RKO (cell line): ENCODE results near the gene TMEM128.
"Not testable (repeated sequence)": the region's sequence is repeated elsewhere in the genome, so short reads cannot be mapped to it uniquely, and the experiment has no call there.

Experiments
- DNase-seq: peaks from one replicate; pipeline ENCODE4 v3.0.0-alpha.2; 2016; ENCODE audit warnings: low spot score

The TMEM128 gene

DNA sequence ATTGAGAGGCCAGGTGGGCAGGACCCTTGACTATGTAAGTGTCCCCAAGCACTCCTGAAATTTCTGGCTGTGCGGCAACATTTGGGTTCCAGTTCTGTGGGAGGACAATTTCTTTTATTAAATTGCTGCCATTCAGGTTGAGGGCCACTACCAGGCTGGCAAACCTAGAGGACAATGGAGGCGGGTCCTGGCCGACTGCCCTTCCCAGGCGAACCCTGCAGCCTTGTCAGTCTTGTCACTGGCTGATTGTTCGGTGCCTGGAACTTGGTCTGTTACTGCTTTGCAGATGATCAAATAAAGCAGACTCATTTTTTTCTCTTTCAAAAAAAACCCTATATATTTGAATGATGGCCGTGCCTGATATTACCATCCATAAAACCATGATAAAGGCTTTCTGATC lies 6.6 kb upstream of the TMEM128 start:
- DNase-seq, result no peak

DNA sequence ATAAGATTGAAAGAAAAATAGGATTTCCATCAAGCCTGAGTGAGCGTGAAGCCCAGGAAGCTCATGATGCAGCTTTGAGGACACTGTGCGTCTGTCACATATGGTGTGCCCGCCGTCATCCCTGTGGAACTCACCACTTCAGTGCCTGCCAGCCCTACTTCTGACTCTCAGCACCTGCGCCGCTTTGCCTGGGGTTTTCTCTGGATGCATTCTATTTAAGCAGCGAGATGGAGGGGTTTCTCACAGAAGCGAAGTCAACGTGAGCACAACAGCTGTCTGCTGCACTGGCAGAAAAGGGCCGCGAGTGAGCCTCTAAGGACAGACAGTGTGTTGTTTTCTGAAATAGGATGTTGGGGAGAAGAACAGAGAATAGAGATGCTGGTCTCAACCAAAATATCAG lies 6.2 kb upstream of the TMEM128 start:
- no peak for DNase-seq

DNA sequence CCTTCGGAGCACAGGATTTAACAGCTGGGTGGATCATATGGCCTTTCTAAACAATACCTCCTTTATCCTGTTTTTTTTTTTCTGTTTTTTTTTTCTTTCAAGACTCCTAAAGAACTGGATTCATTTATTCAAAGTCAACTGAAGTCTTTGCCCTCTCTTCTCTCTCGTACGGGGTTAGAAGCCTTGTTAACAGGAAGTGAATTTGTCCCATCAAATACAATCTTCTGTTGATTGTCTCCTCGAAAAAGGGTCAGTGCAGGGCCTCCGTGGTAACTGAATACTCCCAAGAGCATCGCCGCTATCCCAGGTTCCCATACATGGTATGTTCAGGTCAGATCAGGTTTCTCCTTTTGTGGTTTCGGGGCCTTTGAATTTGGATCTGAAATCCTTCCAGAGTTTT lies 1.8 kb upstream of the TMEM128 start:
- DNase-seq, result no peak

DNA sequence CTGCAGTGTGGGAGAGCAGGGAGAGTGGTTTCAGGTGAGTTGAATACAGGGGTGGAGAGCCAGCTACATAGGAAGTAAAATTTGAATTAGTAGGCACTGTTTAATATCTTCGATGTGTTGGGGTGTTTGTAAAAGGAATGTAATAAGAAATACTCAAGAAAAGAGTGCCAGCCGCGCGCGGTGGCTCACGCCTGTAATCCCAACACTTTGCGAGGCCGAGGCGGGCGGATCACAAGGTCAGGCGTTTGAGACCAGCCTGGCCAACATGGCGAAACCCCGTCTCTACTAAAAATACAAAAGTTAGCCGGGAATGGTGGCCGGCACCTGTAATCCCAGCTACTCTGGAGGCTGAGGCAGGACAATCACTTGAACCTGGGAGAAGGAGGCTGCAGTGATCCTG lies 1.3 kb upstream of the TMEM128 start:
- DNase-seq, result not testable (repeated sequence)

DNA sequence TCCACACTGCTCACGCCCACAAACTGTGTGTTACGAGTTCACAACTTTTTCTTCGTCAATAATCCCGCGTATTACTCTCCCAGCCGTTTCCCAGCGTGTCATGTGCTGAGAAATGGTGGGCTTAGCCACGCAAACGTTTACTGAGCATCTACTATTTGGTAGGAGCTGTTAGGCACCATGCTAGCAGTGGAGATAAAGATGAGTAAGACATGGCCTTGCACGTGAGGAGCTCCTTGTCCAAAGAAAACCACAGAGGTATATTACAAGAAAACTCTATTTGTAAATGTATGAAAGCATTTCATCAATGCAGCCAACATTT lies 821 bp upstream of the TMEM128 start:
- peak; percentile 65 for DNase-seq

DNA sequence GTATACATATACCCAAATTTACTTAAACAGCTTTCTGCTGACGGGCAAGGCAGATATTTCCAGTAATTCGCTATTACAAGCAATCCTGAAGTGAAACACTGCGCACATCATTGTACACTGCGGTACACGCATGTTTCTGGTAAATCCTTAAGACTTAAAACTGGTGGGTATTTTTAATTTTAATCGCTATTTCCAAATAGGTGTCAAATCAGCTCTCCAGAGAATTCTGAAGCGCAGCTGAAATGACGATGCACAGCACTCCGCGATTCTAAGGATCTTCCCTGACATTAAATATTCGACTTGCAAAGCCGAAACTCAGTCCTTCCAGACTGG lies 361 bp downstream of the TMEM128 start:
- peak; percentile 20 for DNase-seq

DNA sequence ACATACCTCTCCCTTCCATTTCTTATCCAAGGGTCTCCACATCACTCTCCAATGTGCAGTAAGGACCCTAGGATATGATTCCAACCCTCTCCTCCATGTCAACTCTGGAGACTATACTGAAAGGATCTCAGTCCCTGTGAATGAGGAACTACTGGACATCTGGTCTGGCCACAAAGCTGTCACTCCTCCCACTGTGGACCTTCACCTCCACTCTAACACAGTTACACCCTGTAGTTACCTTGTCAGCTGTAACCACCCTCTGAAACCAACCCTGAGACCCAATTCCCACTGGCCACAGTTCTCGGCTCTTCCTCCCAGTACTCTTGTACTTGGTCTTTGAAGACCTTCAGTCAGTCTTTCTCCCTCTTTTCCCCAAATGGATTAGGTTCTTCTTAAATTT lies 2.9 kb downstream of the TMEM128 start:
- no peak for DNase-seq

DNA sequence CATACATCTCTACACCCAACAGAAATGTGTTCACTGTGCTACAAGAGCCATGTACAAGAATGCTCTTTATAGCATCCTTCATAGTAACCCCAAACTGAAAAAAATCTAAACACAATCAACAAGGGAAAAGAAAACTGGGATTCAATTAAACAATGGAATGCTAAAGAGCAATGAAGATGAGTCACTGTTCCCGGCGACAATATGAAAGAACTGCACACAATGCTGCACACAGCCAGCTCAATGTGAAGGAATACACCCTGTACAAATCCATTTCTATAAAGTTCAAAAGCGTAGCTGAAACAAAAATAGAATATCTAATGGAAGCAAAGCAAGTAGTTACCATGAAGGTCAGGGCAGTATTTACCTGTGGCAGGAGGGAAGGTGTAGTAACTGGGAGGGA lies 8.5 kb downstream of the TMEM128 start:
- DNase-seq, result not testable (repeated sequence)

DNA sequence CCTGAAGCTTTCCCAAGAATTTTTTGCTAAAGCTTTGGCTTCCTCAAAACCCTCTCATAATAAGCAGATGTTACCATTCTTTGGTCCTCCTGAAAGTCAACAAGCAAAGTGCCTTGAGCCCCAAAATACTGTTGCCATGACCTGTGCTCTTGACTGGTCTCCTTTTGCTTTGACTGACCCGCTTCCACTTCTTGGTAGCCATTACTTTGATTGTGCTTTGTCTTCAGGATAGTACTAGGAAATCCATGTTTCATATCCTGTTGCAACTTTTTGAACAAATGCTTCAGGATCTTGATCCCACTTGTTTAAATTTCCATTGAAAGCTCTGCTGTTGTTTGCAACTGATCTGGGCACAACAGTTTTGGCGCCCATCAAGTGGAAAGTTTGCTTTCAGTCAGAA lies 14.4 kb downstream of the TMEM128 start:
- DNase-seq, result no peak

DNA sequence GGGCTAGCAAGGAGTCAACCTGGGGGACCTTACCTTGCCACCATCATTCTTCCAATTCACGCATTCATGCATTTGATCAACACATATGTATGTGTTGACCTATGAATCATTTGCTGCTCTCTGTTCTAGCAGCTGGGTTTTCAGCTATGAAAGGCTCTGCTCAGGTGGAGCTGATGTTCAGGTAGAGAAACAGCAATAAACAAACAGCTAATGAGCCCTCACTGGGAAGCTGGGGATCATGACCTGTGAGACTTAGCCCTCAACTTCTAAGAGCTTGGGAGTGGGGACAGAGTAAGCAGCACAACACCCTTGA lies 19.7 kb downstream of the TMEM128 start:
- no peak for DNase-seq

DNA sequence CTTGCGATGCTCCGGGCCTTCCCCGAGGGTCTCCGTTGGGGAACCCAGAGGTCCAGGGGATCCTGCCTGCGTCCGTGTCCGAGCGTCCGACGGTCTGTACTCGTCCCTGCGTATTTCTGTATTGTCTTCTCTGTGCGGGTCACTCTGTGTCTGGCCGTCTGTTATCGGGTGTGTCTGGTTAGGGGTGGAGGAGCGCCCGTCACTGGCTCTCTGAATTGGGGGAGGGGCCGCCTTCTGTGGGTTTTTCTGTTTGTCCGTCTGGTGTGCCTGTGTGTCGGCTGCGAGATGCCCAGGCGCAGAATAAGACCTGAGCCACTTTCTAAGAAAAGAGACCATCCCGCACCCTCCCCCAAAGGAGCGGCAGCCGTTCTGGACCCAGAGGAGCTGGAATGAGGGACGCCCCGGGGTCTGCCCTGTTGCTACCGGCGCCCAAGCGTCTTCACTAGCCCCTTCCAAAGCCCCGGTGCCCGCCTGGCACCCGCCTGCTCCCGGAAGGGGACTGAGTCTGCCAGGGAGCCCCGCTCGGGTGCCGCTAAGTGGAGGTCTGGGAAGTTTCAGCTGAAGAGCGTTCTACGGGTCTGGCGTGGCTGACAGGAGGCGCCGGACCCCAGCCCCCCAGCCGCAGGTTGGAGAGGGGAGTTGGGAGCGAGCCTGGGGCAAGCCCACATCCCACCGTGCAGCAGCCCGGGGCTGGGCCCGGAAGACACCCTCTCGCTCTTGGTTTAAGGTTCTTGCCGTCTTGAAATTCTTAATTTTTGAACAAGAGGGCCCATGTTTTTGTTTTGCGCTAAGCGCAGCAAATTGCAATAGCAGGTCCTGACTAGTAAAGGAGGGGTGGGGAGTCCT lies 20.3 kb downstream of the TMEM128 start:
- no peak for DNase-seq

DNA sequence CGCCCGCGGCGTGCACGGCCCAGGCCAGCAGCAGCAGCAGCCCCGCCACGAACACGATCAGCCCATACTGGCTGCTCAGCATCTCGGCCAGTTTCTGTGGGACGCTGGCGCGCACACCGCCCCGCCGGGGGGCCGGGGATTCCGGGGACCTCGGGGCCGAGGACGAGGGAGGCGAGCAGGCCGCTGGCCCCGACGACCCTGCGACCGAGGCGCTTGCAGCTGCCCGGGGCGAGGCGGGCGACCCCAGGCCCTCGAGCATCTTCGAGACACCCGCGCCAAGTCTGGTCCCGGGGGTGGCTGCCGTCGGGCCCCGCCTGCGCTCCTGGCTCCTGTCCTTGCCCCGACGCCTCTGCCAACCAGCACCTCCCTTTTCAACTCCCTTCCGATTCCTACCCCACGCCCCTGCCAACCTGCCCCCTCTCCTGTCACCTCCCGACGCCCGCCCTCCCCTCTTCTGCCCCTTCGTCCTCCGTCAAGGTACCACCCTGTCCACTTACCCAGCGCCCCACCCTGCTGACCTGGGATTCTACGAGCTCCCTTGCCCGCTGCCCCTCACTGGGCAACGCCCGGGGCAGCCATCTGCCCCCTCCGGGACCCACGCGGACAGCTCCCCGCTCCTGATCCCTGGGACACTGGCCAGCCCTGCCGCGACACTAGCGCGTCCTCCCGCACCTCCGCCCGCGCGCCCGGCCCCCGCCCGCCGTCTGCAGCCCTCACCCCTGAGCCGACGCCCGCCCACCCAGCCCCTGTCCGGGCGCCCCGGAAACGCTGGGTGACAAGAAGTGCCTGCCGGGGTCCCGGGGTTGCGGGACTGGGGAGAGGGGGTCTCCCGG lies 21.2 kb downstream of the TMEM128 start, which contains the start of gene OTOP1:
TSS of gene OTOP1 (minus strand) at position 324 of the 833 bp plus-strand sequence. CDS start at position 259, 65 bp downstream.
- DNase-seq, result no peak

DNA sequence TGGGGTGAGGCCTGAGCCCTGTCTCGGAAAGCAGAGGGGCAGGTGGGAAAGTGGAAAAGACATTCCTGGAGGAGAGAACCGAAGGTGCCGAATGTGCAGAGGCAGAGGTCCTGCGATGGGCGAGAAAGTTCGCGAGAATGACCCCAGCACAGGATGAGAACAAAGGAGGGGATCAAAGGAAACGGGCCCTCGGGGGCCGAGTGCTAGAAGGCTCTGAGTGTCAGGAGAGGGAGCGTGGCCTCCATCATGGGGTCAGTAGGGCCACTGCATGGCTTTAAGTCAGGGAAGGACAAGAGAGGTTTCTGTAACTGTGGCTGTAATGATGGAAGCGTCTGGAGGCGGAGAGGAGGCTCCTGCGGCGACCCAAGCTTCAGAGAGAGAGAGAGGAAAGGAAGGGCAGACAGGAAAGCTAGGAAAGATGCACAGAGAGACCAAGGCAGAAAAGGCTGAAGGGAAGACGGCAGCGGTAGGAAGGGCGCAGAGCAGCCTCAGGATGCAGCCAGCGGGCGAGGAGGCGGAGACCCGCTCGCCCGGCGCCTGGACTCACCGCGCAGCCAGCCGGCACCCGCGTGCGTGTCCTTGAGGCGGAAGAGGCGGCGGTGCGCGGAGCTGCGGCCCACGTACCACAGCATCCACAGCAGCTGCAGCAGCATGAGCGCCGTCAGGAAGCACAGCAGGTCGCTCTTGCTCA lies 22.0 kb downstream of the TMEM128 start:
- no peak for DNase-seq

DNA sequence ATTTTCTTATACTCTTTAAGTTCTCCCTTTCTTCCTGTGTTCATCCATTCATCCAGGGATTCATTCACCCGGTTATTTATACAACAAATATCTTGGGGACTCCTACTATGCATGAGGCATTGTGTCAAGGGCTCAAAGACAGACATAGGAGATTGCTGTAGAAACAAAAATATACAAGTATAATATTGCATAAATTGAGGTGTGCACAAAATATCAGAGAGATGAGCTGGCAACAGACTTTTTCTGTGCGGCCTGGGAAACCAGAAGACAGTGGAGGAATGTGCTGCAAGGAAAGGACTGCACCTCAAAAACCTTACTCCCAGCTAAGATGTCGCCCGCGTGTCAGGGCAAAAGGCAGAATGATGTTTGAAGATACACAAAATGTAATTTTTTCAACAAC lies 30.9 kb downstream of the TMEM128 start:
- DNase-seq, result no peak

DNA sequence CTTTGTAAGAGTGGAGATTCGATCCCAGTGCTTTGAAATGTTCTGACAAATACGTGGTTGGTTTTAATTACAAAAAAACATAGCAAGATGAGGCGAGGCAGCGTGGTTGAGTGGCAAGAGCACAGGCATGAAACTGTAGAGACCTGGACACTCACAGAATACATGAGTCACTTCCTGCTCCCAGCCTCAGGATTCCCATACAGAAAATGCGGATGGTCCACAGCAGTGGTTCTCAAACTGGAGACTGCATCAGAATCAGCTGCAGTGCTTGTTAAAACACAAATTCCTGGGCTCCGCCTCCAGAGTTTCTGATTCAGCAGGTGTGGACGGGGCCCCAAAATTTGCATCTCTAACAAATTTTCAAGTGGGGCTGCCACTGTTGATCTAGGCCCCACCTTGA lies 31.4 kb downstream of the TMEM128 start:
- DNase-seq, result peak; percentile 34

DNA sequence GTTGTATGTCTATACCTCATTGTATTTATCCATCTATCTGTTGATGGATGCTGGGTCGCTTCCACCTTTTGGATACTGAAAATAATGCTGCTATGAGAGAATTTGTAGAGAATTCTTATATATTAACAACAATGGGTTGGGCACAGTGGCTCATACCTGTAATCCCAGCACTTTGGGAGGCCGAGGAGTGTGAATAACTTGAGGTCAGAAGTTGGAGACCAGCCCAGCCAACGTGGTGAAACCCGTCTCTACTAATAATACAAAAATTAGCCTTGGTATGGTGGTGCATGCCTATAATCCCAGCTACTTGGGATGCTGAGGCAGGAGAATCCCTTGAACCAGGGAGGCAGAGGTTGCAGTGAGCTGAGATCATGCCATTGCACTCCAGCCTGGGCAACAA lies 34.3 kb downstream of the TMEM128 start:
- not testable (repeated sequence) for DNase-seq

DNA sequence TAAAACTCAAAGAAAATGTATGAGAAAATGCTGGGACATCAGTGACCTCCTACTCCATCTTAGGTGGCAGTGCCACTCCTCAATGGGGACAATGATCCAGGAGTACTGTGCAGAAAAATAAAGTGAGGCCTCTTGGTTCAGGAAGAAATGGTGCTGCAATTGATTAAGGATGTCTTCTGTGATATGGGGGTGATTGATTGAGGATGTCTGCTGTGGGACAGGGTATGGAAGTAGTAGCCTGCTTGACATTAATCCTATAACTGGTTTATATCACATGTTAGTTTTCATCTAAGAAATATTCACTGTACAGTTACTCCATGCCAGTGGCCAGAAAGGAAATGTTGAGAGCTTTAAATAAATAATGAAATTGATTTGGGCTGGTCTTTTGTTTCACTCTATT lies 41.8 kb downstream of the TMEM128 start:
- DNase-seq, result no peak

DNA sequence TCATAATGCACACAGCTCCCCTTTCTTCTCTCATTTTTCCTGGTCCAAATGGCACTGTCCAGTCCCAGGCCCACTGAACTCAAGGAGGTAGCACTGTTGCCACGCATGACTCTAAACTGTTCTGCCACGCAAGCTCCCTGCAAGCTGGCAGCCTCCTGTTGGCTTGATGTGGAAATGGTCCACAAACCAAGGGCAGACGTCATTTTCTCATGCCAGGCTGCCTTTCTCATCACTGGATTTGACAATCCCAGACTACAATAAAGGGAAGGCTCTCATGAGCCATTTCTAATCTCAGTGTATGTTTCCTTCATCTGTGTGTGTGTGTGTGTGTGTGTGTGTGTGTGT lies 43.6 kb downstream of the TMEM128 start:
- no peak for DNase-seq

DNA sequence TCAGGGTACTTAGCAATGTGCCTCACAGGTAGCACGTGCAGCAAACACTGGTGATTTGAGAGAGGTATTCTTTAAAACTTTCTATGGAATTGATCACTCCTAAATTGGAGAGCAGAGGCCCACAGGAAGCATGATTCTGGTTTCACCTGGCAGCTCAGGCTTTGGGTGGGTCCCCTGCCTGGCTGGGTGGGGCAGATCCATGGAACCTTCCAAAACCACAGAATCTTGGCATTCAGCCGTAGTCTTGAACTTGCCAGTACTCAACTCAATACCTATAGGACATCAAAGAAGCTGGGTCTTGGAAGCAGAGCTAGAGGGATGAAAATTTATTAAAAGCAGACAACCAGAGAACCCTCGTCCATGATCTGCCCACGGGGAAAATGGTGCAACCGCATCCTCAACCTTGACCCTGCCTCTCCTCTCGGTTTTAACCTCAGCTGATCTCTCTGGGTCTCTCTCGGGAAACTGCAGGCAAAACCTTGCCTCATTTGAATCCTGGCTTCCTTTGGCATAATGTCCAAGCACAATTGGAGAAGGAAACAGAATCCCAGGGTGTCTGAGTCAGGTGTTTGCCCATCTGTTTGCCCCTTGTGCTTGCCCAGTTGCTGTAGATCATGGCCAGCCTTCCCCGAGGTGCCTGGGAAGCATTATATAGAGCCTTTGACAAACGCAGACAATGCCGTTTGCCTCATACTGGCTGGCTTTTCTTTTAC lies 44.2 kb downstream of the TMEM128 start:
- no peak for DNase-seq

DNA sequence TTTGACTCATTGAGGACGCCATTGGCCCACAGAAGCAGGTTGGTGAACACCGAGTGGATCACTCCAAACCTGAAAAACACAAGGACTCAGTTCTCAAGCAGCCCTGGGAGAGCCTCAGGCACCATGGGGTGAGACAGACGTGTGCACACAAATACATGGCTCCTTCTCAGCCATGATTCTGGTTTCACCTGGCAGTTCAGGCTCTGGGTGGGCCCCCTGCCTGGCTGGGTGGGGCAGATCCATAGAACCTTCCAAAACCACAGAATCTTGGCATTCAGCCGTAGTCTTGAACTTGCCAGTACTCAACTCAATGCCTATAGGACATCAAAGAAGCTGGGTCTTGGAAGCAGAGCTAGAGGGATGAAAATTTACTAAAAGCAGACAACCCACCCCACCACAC lies 45.5 kb downstream of the TMEM128 start:
- no peak for DNase-seq

DNA sequence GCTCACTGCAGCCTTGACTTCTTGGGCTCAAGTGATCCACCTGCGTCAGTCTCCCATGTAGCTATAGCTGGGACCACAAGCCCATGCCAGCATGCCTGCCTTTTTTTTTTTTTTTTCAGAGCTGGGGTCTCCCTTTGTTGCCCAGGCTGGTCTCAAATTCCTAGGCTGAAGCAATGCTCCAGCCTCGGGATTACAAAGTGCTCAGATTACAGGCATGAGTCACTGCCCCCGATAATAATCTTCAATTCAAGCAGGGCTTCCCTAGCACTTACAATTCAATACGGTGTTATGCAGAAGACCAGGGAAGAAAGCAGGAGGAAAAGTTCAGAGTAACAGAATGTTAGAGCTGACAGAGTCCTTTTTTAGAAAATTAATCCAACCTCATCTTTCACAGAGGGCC lies 47.4 kb downstream of the TMEM128 start:
- DNase-seq, result no peak

DNA sequence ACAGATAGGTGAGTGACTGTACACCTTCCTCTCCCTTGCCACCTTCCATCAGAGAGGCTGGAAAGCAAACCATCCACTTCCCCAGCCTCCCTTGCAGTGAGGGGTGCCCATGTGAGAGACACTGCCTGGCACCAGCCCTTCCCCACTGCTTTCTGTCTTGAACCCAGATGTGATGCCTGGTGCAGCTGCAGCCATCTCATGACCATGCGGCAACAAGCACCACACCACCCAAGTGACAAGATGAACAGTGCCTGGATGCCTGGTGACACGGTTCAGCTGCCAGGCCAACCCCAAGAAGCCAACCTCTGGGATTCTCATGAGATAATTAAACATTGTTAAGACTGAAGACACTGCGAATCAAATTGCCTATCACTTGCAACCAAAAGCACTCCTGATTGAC lies 52.7 kb downstream of the TMEM128 start:
- DNase-seq, result no peak

DNA sequence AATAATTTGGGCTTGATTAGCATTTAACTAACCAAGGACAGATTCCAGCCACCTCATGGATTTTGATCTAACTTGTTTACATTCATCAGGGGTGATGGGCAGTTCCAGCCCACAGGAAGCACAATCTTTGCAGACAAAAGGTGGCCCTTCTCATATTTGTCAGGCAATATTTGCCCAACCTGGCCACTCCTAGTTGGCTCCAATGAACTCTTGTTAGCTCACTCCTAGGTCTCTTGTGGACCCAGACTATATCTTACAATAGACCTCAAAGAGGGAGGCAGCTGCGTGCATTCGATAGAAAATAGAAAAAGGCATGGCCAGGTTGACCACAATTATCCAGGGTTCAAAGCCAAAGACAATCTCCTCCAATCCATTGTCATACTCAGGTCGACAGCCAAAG lies 59.5 kb downstream of the TMEM128 start:
- not testable (repeated sequence) for DNase-seq
